Ovary (tissue), 9 donors: ENCODE data around the gene ARID1B. TPM values are rescaled to one million over a fixed set of nuclear protein-coding genes. Genes with fewer than 3 reads are reported as not detected.

Source experiments
- DNase-seq, 5 donors: peaks; one replicate each; pipeline ENCODE4 v3.0.0-alpha.2; 2019 to 2020
- H3K27ac ChIP-seq, 2 donors: fragments of 200-600 bp; one replicate each; pipeline versions ENCODE4 v1.5.1 to v1.8.0; 2019 to 2022
- H3K27me3 ChIP-seq: fragments of 200-600 bp; one replicate; pipeline ENCODE4 v1.8.0; 2022
- H3K36me3 ChIP-seq: fragments of 200-600 bp; sonication (generic); one replicate; pipeline ENCODE4 v1.5.1; 2019
- H3K4me1 ChIP-seq: one replicate; pipeline ENCODE4 v1.8.1; 2013; ENCODE audit warnings: mild to moderate bottlenecking, moderate library complexity; ENCODE audit not compliant: insufficient read depth
- H3K4me3 ChIP-seq: fragments of 200-600 bp; sonication (generic); one replicate; pipeline ENCODE4 v1.5.1; 2017
- H3K9me3 ChIP-seq, 2 donors: fragments of 200-600 bp in 1 of 2; sonication (generic) in 1 of 2; one replicate each; pipeline versions ENCODE4 v1.5.1 to v1.8.1; 2013 to 2019; ENCODE audit warnings: mild to moderate bottlenecking in 1 of 2, moderate library complexity in 1 of 2
- CTCF ChIP-seq, 3 donors: fragments of 450-650 bp in 2 of 3; fragments of 200-600 bp in 1 of 3; IDR thresholded peaks; one replicate each; pipeline versions ENCODE4 v1.5.1 to v1.8.0; 2016 to 2022; ENCODE audit warnings: antibody characterized with exemption in 3 of 3, mild to moderate bottlenecking in 1 of 3
- EP300 ChIP-seq: sonication (generic); formaldehyde crosslinking; IDR thresholded peaks from one replicate; pipeline ENCODE4 v1.6.1; 2017; ENCODE audit warnings: antibody characterized with exemption
- POLR2A ChIP-seq: fragments of 450-650 bp; IDR thresholded peaks from one replicate; pipeline ENCODE4 v1.6.1; 2017; ENCODE audit warnings: antibody characterized with exemption, mild to moderate bottlenecking, moderate library complexity
- WGBS, 3 donors: extraction: QIAGEN DNeasy Blood & Tissue Kit in 1 of 3; methylation state at CpG; one replicate each; pipeline versions ENCODE4 v1.1.5 to v1.1.7; 2013 to 2017; 5-methylcytosine and 5-hydroxymethylcytosine counted together
- intact Hi-C, 4 donors: fragments of 100-400 bp; cut with DNase I; formaldehyde crosslinking; loops; one replicate each; pipeline versions ENCODE4 v1.11.0 to v1.15.1; 2022 to 2023
- polyA plus RNA-seq, 2 donors: library from polyadenylated mRNA; stranded (reverse); fragments of 200-250 nt in 1 of 2; fragments of 350-450 nt in 1 of 2; fragmentation: Illumina TruSeq in 1 of 2; extraction: RNeasy Lipid Tissue Mini Kit (QIAGEN cat#74804) in 1 of 2; gene quantifications; one replicate each; pipeline ENCODE4 v1.2.3, GENCODE V29; 2013 to 2014
- total RNA-seq, 7 donors: library from RNA; depleted of rRNA in 2 of 7; stranded (reverse); fragments of >200 nt in 2 of 7; fragmentation: NEBNext Ultra II Directional in 3 of 7; extraction: Animal tissue kit (Norgen Biotek cat#: 25700) in 3 of 7; gene quantifications; one replicate each; pipeline versions ENCODE4 v1.1.0 to v1.2.4, GENCODE V29; 2016 to 2023
- donor health status: DM: no; HTN: no; CAD: no; lungs with moderate emphysema.
- donor health status: DM: no; HTN: no; CAD: no.
- donor health status: Bipolar disorder and iron deficiency.
- donor health status: DM: yes; HTN: yes; CAD: no.
- donor health status: DM: no; HTN: no; CAD: no.
- donor health status: DM: yes; HTN: yes; CAD: no.

ARID1B gene
- total and polyA plus RNA-seq, 9 donors: 33.2 to 144 (median 105) TPM

DNA sequence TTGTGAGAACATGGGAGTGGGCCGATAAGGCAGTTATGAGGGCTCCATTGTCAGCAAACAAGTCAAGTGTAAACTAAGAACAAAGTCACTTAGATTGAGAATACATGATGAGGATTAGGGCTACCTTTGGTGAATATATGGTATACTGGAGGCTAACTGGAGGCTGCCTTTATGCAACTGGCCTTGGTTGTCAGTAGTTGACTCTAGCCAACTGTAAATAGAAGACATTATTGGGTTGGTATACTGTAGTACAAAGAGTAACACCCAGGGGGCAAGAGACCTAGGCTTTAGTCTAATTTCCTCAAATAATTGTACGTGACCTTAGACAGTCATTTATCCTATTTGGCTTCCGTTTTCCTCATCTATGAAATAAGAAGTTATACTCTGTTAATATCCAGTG, 235.2 kb downstream of the ARID1B start:
- WGBS, 3 donors: 96 to 100% (median 96%) methylated on average over 3 of the region's 3 CpGs
- H3K36me3 ChIP-seq: no peaks in the 10 kb centered on the region
- no peak overlapping the region for H3K4me3 ChIP-seq
- TF ChIP-seq CTCF (IDR thresholded peaks at IDR 0.05): no peak
- TF ChIP-seq POLR2A: no peak
- peaks cover 4% of the 10 kb centered on the region for H3K4me1 ChIP-seq
- H3K27me3 ChIP-seq: no peaks in the 10 kb centered on the region
- no peaks in the 10 kb centered on the region for H3K9me3 ChIP-seq
- no peak overlapping the region for H3K27ac ChIP-seq
- no peak for DNase-seq
- intact Hi-C loops: no loop called here

- Histone ChIP-seq H3K36me3 (no peaks in the 10 kb centered on the region), H3K27me3 (no peaks in the 10 kb centered on the region), H3K27ac (no peak overlapping the region), H3K9me3 (no peaks in the 10 kb centered on the region), H3K4me1 (peaks cover 11% of the 10 kb centered on the region), H3K4me3 (no peak overlapping the region)
- intact Hi-C loops: no loop called here
- WGBS, 3 donors: 85 to 89% (median 87%) methylated on average over 7 of the region's 7 CpGs
- DNase-seq: no peak
- no peak for TF ChIP-seq POLR2A
- no peak for TF ChIP-seq EP300
- TF ChIP-seq CTCF (IDR thresholded peaks at IDR 0.05): no peak
Observed at GRCh38 chr6:157013649-157014304, 236.6 kb downstream of the ARID1B start.

- H3K9me3 ChIP-seq: no peaks in the 10 kb centered on the region
- TF ChIP-seq POLR2A: no peak
- no peak for TF ChIP-seq EP300
- TF ChIP-seq CTCF (IDR thresholded peaks at IDR 0.05): no peak
- H3K27me3 ChIP-seq: no peaks in the 10 kb centered on the region
- no peak for DNase-seq
- no peak overlapping the region for H3K27ac ChIP-seq
- no peak overlapping the region for H3K4me3 ChIP-seq
- WGBS, 3 donors: 80 to 91% (median 86%) methylated on average over 7 of the region's 7 CpGs
- H3K4me1 ChIP-seq: peaks cover 15% of the 10 kb centered on the region
- intact Hi-C loops: no loop called here
- no peaks in the 10 kb centered on the region for H3K36me3 ChIP-seq
Observed at GRCh38 chr6:157014871-157015270, 237.7 kb downstream of the ARID1B start.

GRCh38 chr6:157017022-157017421, 239.8 kb downstream of the ARID1B start:
- 95 to 100% (median 100%) methylated on average over 1 of the region's 1 CpG for WGBS, 3 donors
- intact Hi-C loops: no loop called here
- Histone ChIP-seq H3K36me3 (no peaks in the 10 kb centered on the region), H3K27me3 (no peaks in the 10 kb centered on the region), H3K27ac (no peak overlapping the region), H3K9me3 (no peaks in the 10 kb centered on the region), H3K4me3 (no peak overlapping the region), H3K4me1 (peaks cover 15% of the 10 kb centered on the region)
- no peak for TF ChIP-seq POLR2A
- no peak for TF ChIP-seq EP300
- no peak for TF ChIP-seq CTCF (IDR thresholded peaks at IDR 0.05)
- no peak for DNase-seq
